ENCODE measurements around the gene FZD7. TPM values are rescaled to one million over a fixed set of nuclear protein-coding genes. Genes with fewer than 3 reads are reported as not detected.

The FZD7 gene
- total and polyA plus RNA-seq, 2 of the 8 experiments (the other 6 are each of a cell fraction or from before 2014, with no cell fraction given) = 176 to 246 TPM

- Histone ChIP-seq H3K4me3 (ENCODE audit: extremely low read depth in 1 of 4, insufficient read depth in 2 of 4, low read depth in 3 of 4, low read length in 4 of 4) (no peak overlapping the region), H4K91ac (replicated peaks; ENCODE audit: insufficient read length, low read length) (no peak overlapping the region), H3K56ac (replicated peaks; ENCODE audit: insufficient read length, low read depth, low read length) (no peak overlapping the region), H2BK120ac (replicated peaks; ENCODE audit: low read depth, low read length) (no peak overlapping the region), H4K8ac (ENCODE audit: extremely low read depth, insufficient read depth, low read length) (no peak overlapping the region), H3K79me1 (ENCODE audit: low read depth, low read length) (no peaks in the 10 kb centered on the region), H3K9me3 (ENCODE audit: insufficient read depth in 2 of 2, low read depth in 1 of 2, low read length in 1 of 2) (no peaks in the 10 kb centered on the region), H3K27me3 (replicated peaks in 1 of 4; ENCODE audit: control insufficient read depth in 3 of 4, extremely low read depth in 1 of 4, insufficient read depth in 3 of 4, low read length in 3 of 4) (no peaks in the 10 kb centered on the region; a peak in 1 of 7 replicates), H3K14ac (ENCODE audit: insufficient read length) (no peak overlapping the region), H3K23me2 (ENCODE audit: low read depth, low read length) (peaks cover 4% of the 10 kb centered on the region; the same call in 1 of the 2 replicates), H3K18ac (ENCODE audit: extremely low read depth, low read length) (peak overlapping the region; percentile 71), H3K23ac (ENCODE audit: insufficient read length) (no peak overlapping the region), H3K9ac (replicated peaks in 1 of 4; ENCODE audit: extremely low read depth in 1 of 4, low read depth in 3 of 4, low read length in 3 of 4) (no peak overlapping the region), H2AFZ (ENCODE audit: low read length) (no peak overlapping the region), H3K27ac (ENCODE audit: low read depth, low read length) (no peak overlapping the region), H2BK20ac (ENCODE audit: low read length) (peak overlapping the region; percentile 35), H2BK15ac (ENCODE audit: low read length) (0 out of 2 replicates have a peak overlapping the region, but pooled peaks have one; percentile 82), H2BK5ac (ENCODE audit: low read depth, low read length) (peak overlapping the region; percentile 76; the same call in 1 of the 2 replicates), H4K20me1 (replicated peaks in 1 of 2; ENCODE audit: control insufficient read depth in 1 of 2, insufficient read depth in 2 of 2, low read length in 2 of 2) (no peaks in the 10 kb centered on the region), H2BK12ac (ENCODE audit: low read depth, low read length) (peak overlapping the region; percentile 93), H3K4me2 (ENCODE audit: insufficient read depth in 1 of 2, low read depth in 2 of 2, low read length in 2 of 2) (no peak overlapping the region), H3K36me3 (ENCODE audit: control insufficient read depth in 2 of 4, insufficient read depth in 4 of 4, low read length in 3 of 4) (no peaks in the 10 kb centered on the region), H4K5ac (ENCODE audit: insufficient read length, low read depth, low read length) (no peak overlapping the region), H3K4me1 (replicated peaks in 1 of 4; ENCODE audit: control insufficient read depth in 3 of 4, insufficient read depth in 4 of 4, low read length in 3 of 4) (peaks cover 9 to 23% (median 20%) of the 10 kb centered on the region in 4 experiments), H3K4ac (replicated peaks; ENCODE audit: insufficient read length, low read depth, low read length) (no peak overlapping the region), H3K79me2 (ENCODE audit: control insufficient read depth in 1 of 2, insufficient read depth in 2 of 2, low read length in 2 of 2) (no peaks in the 10 kb centered on the region), H2AK5ac (ENCODE audit: low read depth, low read length) (no peak overlapping the region)
- FAIRE-seq = no peak
- DNase-seq (ENCODE audit: low read depth in 1 of 2, low spot score in 2 of 2) = no peak
- 82% methylated on average over 4 of the region's 4 CpGs; no CpG with 5 or more reads in 1 of the 2 experiments for whole genome bisulfite sequencing, 2 experiments (ENCODE audit: extremely low coverage in 1 of 2, insufficient coverage in 1 of 2, insufficient read length in 1 of 2, insufficient replicate concordance in 2 of 2, low coverage in 1 of 2, low lambda C conversion rate in 2 of 2, missing lambda C conversion rate in 1 of 2)
- ChIA-PET CTCF (ENCODE audit: partially characterized antibody) (interaction anchor here (1.0 kb wide), 1 partner anchor 12 kb away, joined by 6 read pairs; no protein-coding TSS in a partner anchor), POLR2A (ENCODE audit: partially characterized antibody) (interaction anchor here (5.6 kb wide), 1 partner anchor 21 kb away, joined by 49 read pairs; no protein-coding TSS in a partner anchor)
- no peak for TF ChIP-seq CREB1 (IDR thresholded peaks at IDR 0.05)
Measured at GRCh38 chr2:201992960-201993359, 40.7 kb upstream of the FZD7 start.

All from H1 (cell line).